B cell (primary cell): ENCODE measurements around the gene SMOC1. TPM values are rescaled to one million over a fixed set of nuclear protein-coding genes. Genes with fewer than 3 reads are reported as not detected.

Source experiments
- ATAC-seq: fragments of 200-7000 bp; cut with Tn5 transposase; one replicate; pipeline ENCODE4 v1.10.0; 2021; ENCODE audit warnings: low read depth, mild to moderate bottlenecking, moderate number of reproducible peaks, moderate library complexity
- CTCF ChIA-PET: fragments of 350-600 bp; sonication (Branson Sonifier 250); formaldehyde crosslinking; loops from one replicate; lab custom pipeline; 2021; ENCODE audit warnings: antibody characterized with exemption, inconsistent platforms; lab: Charles Lee
- POLR2A ChIA-PET: fragments of 350-600 bp; sonication (Branson Sonifier 250); formaldehyde crosslinking; loops from one replicate; lab custom pipeline; 2021; ENCODE audit warnings: antibody characterized with exemption; lab: Charles Lee
- DNase-seq: peaks from one replicate; pipeline ENCODE4 v3.0.0; 2013
- H2AFZ ChIP-seq: 2 replicates; pipeline ENCODE4 v1.6.1; 2012; ENCODE audit warnings: mild to moderate bottlenecking, low read depth, low read length; ENCODE audit not compliant: insufficient read depth, poor library complexity, severe bottlenecking
- H3K27ac ChIP-seq, 2 donors: 1 replicate in 1 of 2; 2 replicates in 1 of 2; pipeline ENCODE4 v1.5.1; 2012 to 2013; ENCODE audit warnings: low read length in 2 of 2, mild to moderate bottlenecking in 2 of 2, moderate library complexity in 1 of 2
- H3K27me3 ChIP-seq, 4 experiments: fragments of 200-600 bp in 1 of 4; sonication (generic) in 1 of 4; replicated peaks in 1 of 4; 1 replicate in 2 of 4; 2 replicates in 2 of 4; pipeline versions ENCODE4 v1.6.1 to v1.7.0; 2013 to 2016; ENCODE audit warnings: low read length in 3 of 4, mild to moderate bottlenecking in 2 of 4, mixed read lengths in 1 of 4, moderate library complexity in 1 of 4; ENCODE audit not compliant: insufficient read depth in 4 of 4, control insufficient read depth in 3 of 4; ENCODE audit errors: control extremely low read depth in 1 of 4
- H3K36me3 ChIP-seq, 2 experiments: replicated peaks in 1 of 2; 1 replicate in 1 of 2; 2 replicates in 1 of 2; pipeline versions ENCODE4 v1.6.1 to v1.7.1; 2013; ENCODE audit warnings: low read length in 1 of 2; ENCODE audit not compliant: insufficient read depth in 2 of 2, control insufficient read depth in 1 of 2; ENCODE audit errors: control extremely low read depth in 1 of 2, extremely low read depth in 1 of 2
- H3K4me1 ChIP-seq, 2 donors: fragments of 200-600 bp in 1 of 2; sonication (generic) in 1 of 2; 1 replicate in 1 of 2; 2 replicates in 1 of 2; pipeline versions ENCODE4 v1.5.1 to v1.6.1; 2013 to 2017; ENCODE audit warnings: low read length in 2 of 2; ENCODE audit not compliant: control insufficient read depth in 2 of 2, insufficient read depth in 2 of 2
- H3K4me2 ChIP-seq: replicated peaks from 2 replicates; pipeline ENCODE3; 2012; ENCODE audit warnings: mild to moderate bottlenecking, low read depth, low read length; ENCODE audit not compliant: poor library complexity, severe bottlenecking
- H3K4me3 ChIP-seq, 5 experiments: fragments of 200-600 bp in 1 of 5; sonication (generic) in 1 of 5; 1 replicate in 3 of 5; 2 replicates in 2 of 5; pipeline versions ENCODE4 v1.5.1 to v1.7.0; 2011 to 2016; ENCODE audit warnings: low read length in 4 of 5, mild to moderate bottlenecking in 4 of 5, low read depth in 2 of 5, control low read depth in 1 of 5, moderate library complexity in 1 of 5; ENCODE audit not compliant: insufficient read depth in 1 of 5; ENCODE audit errors: control extremely low read depth in 1 of 5, extremely low read depth in 1 of 5
- H3K79me2 ChIP-seq: fragments of 200-600 bp; sonication (generic); one replicate; pipeline ENCODE4 v1.6.0; 2016; ENCODE audit warnings: low read length; ENCODE audit not compliant: control insufficient read depth, insufficient read depth
- H3K9ac ChIP-seq: fragments of 200-600 bp; sonication (generic); 2 replicates; pipeline ENCODE4 v1.6.1; 2017; ENCODE audit warnings: mild to moderate bottlenecking, low read length, moderate library complexity
- H3K9me3 ChIP-seq, 3 donors: one replicate each; pipeline versions ENCODE4 v1.6.1 to v1.7.1; 2013; ENCODE audit warnings: low read length in 2 of 3; ENCODE audit not compliant: control insufficient read depth in 2 of 3, insufficient read depth in 1 of 3; ENCODE audit errors: control extremely low read depth in 1 of 3
- H4K20me1 ChIP-seq: 2 replicates; pipeline ENCODE4 v1.6.0; 2012; ENCODE audit warnings: mild to moderate bottlenecking, low read length; ENCODE audit not compliant: insufficient read depth, control insufficient read depth, poor library complexity, severe bottlenecking
- H3K27ac Mint-ChIP-seq: one replicate; pipeline ENCODE4 v1.8.0; 2021; ENCODE audit warnings: mixed read lengths
- H3K27me3 Mint-ChIP-seq: one replicate; pipeline ENCODE4 v1.8.0; 2021; ENCODE audit warnings: mixed read lengths
- H3K4me1 Mint-ChIP-seq: one replicate; pipeline ENCODE4 v1.8.0; 2021; ENCODE audit warnings: mixed read lengths
- H3K4me3 Mint-ChIP-seq: one replicate; pipeline ENCODE4 v1.8.0; 2021; ENCODE audit warnings: mixed read lengths
- H3K9me3 Mint-ChIP-seq: one replicate; pipeline ENCODE4 v1.8.0; 2022; ENCODE audit warnings: mixed read lengths; ENCODE audit not compliant: insufficient read depth
- CTCF ChIP-seq: fragments of 200-600 bp; IDR thresholded peaks from one replicate; pipeline ENCODE4 v1.8.0; 2022; ENCODE audit warnings: antibody characterized with exemption, mild to moderate bottlenecking
- EZH2 ChIP-seq: IDR thresholded peaks from 2 replicates; pipeline ENCODE4 v1.6.1; 2012; ENCODE audit warnings: borderline replicate concordance, low read depth, mild to moderate bottlenecking, moderate library complexity, low read length; ENCODE audit not compliant: insufficient read depth, poor library complexity, severe bottlenecking
- WGBS: methylation state at CpG from one replicate; pipeline ENCODE4 v1.1.5; 2013; ENCODE audit warnings: missing lambda C conversion rate; ENCODE audit not compliant: insufficient coverage; 5-methylcytosine and 5-hydroxymethylcytosine counted together
- intact Hi-C: fragments of 100-400 bp; cut with micrococcal nuclease; formaldehyde crosslinking; loops from one replicate; pipeline ENCODE4 v1.10.0; 2022
- polyA plus RNA-seq: library from polyadenylated mRNA; depleted of rRNA; stranded (reverse); fragments of >200 nt; gene quantifications from 2 replicates; pipeline ENCODE4 v1.2.3, GENCODE V29; 2012
- total RNA-seq, 2 donors: library from RNA; stranded (reverse); fragments of 120-200 nt in 1 of 2; gene quantifications; 1 replicate in 1 of 2; 2 replicates in 1 of 2; pipeline versions ENCODE4 v1.2.3 to v1.2.4, GENCODE V29; 2013 to 2022

SMOC1 gene
- total and polyA plus RNA-seq, 2 donors (not counting 1 experiment from before 2014, with no cell fraction given): 0.04 to 0.84 TPM

DNA sequence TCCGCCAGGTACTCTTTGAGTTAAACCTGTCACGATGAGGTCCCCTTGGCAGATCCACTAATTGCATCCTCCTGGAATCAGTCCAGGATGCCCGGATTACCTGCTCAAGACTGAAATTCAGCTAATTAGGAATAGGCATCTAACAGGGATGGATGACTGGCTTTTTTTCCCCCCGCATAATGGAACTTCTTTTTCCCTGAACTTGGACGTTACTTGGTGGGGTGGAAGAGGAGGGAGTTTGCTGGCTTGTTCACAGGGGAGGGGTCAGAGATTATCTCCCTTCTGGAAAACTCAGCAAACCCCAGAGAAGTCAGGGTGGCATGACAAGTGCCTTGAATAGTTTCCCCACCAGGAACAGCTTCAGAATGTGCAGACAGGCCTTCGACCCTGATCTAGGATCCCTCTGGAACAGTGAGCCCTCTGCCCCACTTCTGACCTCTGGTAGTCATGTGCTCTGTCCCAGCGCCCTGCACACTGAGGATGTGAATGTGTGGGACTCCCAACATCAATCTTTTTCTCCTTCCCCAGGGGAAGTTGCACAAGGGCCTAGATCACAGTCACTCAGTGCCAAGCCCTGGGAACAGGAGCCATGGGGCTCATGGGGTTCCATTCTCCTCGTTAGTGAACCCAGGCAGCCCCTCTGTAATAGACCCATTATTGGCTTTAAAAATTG lies 142.5 kb downstream of the SMOC1 start:
- no peak overlapping the region for H3K9ac ChIP-seq
- ATAC-seq: no peak
- H3K27ac ChIP-seq: no peak overlapping the region
- H4K20me1 ChIP-seq: no peaks in the 10 kb centered on the region
- H3K9me3 ChIP-seq: no peaks in the 10 kb centered on the region
- H3K27me3 ChIP-seq: no peaks in the 10 kb centered on the region
- H2AFZ ChIP-seq: no peak overlapping the region
- WGBS: 85% methylated on average over 4 of the region's 8 CpGs
- Mint-ChIP-seq H3K4me1 (peaks cover 16% of the 10 kb centered on the region), H3K27ac (no peak overlapping the region), H3K9me3 (no peaks in the 10 kb centered on the region), H3K4me3 (no peak overlapping the region), H3K27me3 (peaks cover 1% of the 10 kb centered on the region)
- no peak overlapping the region for H3K4me2 ChIP-seq
- CTCF ChIA-PET: no interaction called here
- intact Hi-C loops: no loop called here
- no peak for DNase-seq
- no peaks in the 10 kb centered on the region for H3K36me3 ChIP-seq
- no peaks in the 10 kb centered on the region for H3K79me2 ChIP-seq
- POLR2A ChIA-PET: no interaction called here
- H3K4me1 ChIP-seq: peaks cover 3 to 9% of the 10 kb centered on the region in 2 donors
- TF ChIP-seq EZH2: no peak
- no peak for TF ChIP-seq CTCF
- H3K4me3 ChIP-seq: no peak overlapping the region

DNA sequence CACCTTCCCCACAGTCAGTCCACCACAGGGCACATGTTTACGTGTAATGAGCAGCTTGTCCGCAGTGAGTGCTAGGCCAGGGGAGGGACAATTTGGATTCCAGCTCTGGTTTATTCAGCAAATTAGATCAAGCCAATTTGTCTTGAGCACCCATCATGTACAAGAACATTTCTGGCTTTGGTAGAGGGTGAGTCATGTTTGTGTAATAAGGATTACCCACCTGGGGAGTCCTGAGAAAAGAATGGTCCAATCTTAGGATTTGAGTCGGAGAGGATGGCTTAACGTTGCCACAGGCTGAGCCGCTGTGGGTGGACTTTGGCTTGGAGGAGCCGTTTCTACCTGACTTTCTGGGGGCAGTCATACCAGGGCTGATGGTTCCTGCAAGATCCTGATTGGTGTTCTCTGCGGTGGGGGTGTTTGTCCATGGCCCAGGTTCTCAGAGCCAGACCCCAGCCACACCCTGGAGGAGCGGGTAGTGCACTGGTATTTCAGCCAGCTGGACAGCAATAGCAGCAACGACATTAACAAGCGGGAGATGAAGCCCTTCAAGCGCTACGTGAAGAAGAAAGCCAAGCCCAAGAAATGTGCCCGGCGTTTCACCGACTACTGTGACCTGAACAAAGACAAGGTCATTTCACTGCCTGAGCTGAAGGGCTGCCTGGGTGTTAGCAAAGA lies 143.7 kb downstream of the SMOC1 start:
- no peak overlapping the region for H3K27ac ChIP-seq
- H3K27me3 ChIP-seq: no peaks in the 10 kb centered on the region
- H3K36me3 ChIP-seq: no peaks in the 10 kb centered on the region
- H3K79me2 ChIP-seq: no peaks in the 10 kb centered on the region
- H4K20me1 ChIP-seq: no peaks in the 10 kb centered on the region
- ChIA-PET POLR2A (no interaction called here), CTCF (no interaction called here)
- H3K4me1 ChIP-seq: peaks cover 3 to 9% of the 10 kb centered on the region in 2 donors
- Mint-ChIP-seq H3K4me3 (no peak overlapping the region), H3K9me3 (no peaks in the 10 kb centered on the region), H3K4me1 (peaks cover 12% of the 10 kb centered on the region), H3K27me3 (peaks cover 3% of the 10 kb centered on the region), H3K27ac (no peak overlapping the region)
- H3K9ac ChIP-seq: no peak overlapping the region
- intact Hi-C loops: no loop called here
- no peak overlapping the region for H2AFZ ChIP-seq
- H3K9me3 ChIP-seq: no peaks in the 10 kb centered on the region
- no peak overlapping the region for H3K4me3 ChIP-seq
- TF ChIP-seq CTCF: no peak
- no peak for TF ChIP-seq EZH2
- no peak overlapping the region for H3K4me2 ChIP-seq
- 96% methylated on average over 15 of the region's 15 CpGs for WGBS
- DNase-seq (no peak), ATAC-seq (no peak)
